PC-9 (cell line): ENCODE data around the gene IFI44L. TPM values are rescaled to one million over a fixed set of nuclear protein-coding genes. Genes with fewer than 3 reads are reported as not detected.

Source experiments
- BruUV-seq: library from RNA; stranded (reverse); fragments of 400-500 nt; replicated peaks from 2 replicates; lab custom pipeline; 2021; lab: Mats Ljungman, UMichigan
- CTCF ChIA-PET: fragments of 300-600 bp; sonication (Branson Sonifier 250); formaldehyde crosslinking; loops from one replicate; lab custom pipeline; 2022; ENCODE audit warnings: antibody characterized with exemption; lab: Charles Lee
- POLR2A ChIA-PET: fragments of 300-600 bp; sonication (Branson Sonifier 250); formaldehyde crosslinking; loops from one replicate; lab custom pipeline; 2022; ENCODE audit warnings: antibody characterized with exemption; ENCODE audit not compliant: unreplicated experiment; lab: Charles Lee
- DNase-seq, 2 experiments: peaks; one replicate each; pipeline versions ENCODE4 v3.0.0 to v3.0.0-alpha.2; 2015 to 2022; ENCODE audit warnings: mixed read lengths in 1 of 2
- H2AFZ ChIP-seq: fragments of 200-600 bp; sonication (generic); 2 replicates; pipeline ENCODE4 v1.8.1; 2017; ENCODE audit warnings: antibody characterized with exemption
- H3F3A ChIP-seq: fragments of 200-600 bp; sonication (generic); 2 replicates; pipeline ENCODE4 v1.8.1; 2017; ENCODE audit warnings: antibody characterized with exemption, mild to moderate bottlenecking, low read depth; ENCODE audit not compliant: insufficient read depth
- H3K27ac ChIP-seq: fragments of 200-600 bp; sonication (generic); 2 replicates; pipeline ENCODE4 v1.6.1; 2016; ENCODE audit warnings: mixed run types
- H3K27me3 ChIP-seq: fragments of 200-600 bp; sonication (generic); 2 replicates; pipeline ENCODE4 v1.6.1; 2016; ENCODE audit warnings: low read depth, mixed run types; ENCODE audit not compliant: insufficient read depth
- H3K36me3 ChIP-seq: fragments of 200-600 bp; sonication (generic); 2 replicates; pipeline ENCODE4 v1.6.1; 2016; ENCODE audit warnings: low read depth, mixed run types
- H3K4me1 ChIP-seq: fragments of 200-600 bp; sonication (generic); replicated peaks from 2 replicates; pipeline ENCODE4 v1.6.1; 2016; ENCODE audit warnings: mixed run types; ENCODE audit not compliant: insufficient read depth
- H3K4me2 ChIP-seq: fragments of 200-600 bp; sonication (generic); 2 replicates; pipeline ENCODE4 v1.6.1; 2017; ENCODE audit warnings: mixed run types
- H3K4me3 ChIP-seq: fragments of 200-600 bp; sonication (generic); 2 replicates; pipeline ENCODE4 v1.6.1; 2016; ENCODE audit warnings: mixed run types
- H3K79me2 ChIP-seq: fragments of 200-600 bp; sonication (generic); 2 replicates; pipeline ENCODE4 v1.6.1; 2017; ENCODE audit warnings: low read depth, mixed run types
- H3K9me2 ChIP-seq: fragments of 200-600 bp; sonication (generic); 2 replicates; pipeline ENCODE4 v1.8.1; 2017; ENCODE audit warnings: mild to moderate bottlenecking; ENCODE audit not compliant: insufficient read depth
- H3K9me3 ChIP-seq: fragments of 200-600 bp; sonication (generic); 2 replicates; pipeline ENCODE4 v1.8.1; 2016; ENCODE audit warnings: low read depth; ENCODE audit not compliant: insufficient read depth
- H4K20me1 ChIP-seq: fragments of 200-600 bp; sonication (generic); 2 replicates; pipeline ENCODE4 v1.8.1; 2017; ENCODE audit not compliant: insufficient read depth
- CTCF ChIP-seq: fragments of 200-600 bp; sonication (generic); conservative IDR thresholded peaks from 2 replicates; pipeline ENCODE4 v1.6.1; 2017; ENCODE audit warnings: mixed run types, antibody characterized with exemption, mild to moderate bottlenecking, moderate library complexity
- EZH2 ChIP-seq: fragments of 200-600 bp; sonication (generic); IDR thresholded peaks from 2 replicates; pipeline ENCODE4 v1.8.0; 2017; ENCODE audit warnings: antibody characterized with exemption, low read depth
- intact Hi-C: fragments of 100-400 bp; cut with micrococcal nuclease; formaldehyde crosslinking; loops from one replicate; pipeline ENCODE4 v1.10.0; 2022; ENCODE audit not compliant: unreplicated experiment
- total RNA-seq: library from RNA; stranded (reverse); gene quantifications from 2 replicates; pipeline ENCODE4 v1.2.3, GENCODE V29; 2021

The IFI44L gene
- total RNA-seq, 1 experiment from 2014 or later: 0.70 TPM

DNA sequence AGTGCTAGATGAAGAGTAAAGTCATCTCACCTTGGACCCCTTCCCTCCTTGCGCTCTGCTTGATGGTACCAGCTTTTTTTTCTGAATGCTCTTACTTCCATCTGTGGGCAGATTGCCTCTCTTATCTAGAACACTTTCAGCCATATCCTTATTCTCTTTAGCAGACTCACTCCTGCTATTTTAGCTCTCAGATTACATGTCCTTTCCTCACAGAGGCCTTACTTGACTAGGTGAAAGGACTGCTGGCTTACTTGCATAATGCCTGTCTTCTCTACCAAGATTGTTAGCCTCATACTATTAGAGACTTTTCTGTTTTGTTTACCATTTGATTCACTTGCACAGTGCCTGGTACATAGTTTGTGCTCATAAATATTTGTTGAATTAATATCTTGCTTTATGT is 38.7 kb downstream of the IFI44L start:
- Histone ChIP-seq H3K79me2 (no peaks in the 10 kb centered on the region), H3K9me3 (no peaks in the 10 kb centered on the region), H3K27ac (no peak overlapping the region), H3K27me3 (no peaks in the 10 kb centered on the region), H3K36me3 (no peaks in the 10 kb centered on the region), H2AFZ (0 out of 2 replicates have a peak overlapping the region, but pooled peaks have one; percentile 2), H3K4me3 (no peak overlapping the region), H3K9me2 (no peaks in the 10 kb centered on the region), H3K4me2 (no peak overlapping the region), H3F3A (no peaks in the 10 kb centered on the region), H3K4me1 (no peaks in the 10 kb centered on the region; the same call in 1 of the 2 replicates), H4K20me1 (no peaks in the 10 kb centered on the region)
- BruUV-seq: no TSS peak
- no peak for DNase-seq
- TF ChIP-seq EZH2 (no peak), CTCF (no peak)
- ChIA-PET CTCF (no interaction called here), POLR2A (no interaction called here)
- intact Hi-C loops: no loop called here

DNA sequence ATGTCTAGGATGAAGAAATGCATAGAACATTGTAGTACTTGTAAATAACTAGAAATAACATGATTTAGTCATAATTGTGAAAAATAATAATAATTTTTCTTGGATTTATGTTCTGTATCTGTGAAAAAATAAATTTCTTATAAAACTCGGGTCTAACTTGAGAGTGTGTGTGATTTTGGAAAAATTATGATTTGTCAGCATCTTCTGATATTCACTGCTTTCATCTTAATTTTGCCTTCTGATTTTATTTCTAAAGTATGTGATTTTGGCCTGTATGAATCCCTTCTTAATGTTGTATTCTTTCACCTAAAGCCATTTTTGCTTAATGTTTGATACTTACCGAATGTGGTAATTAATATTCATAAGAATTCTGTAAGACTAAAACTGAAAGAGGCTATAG is 43.7 kb downstream of the IFI44L start:
- no peak for DNase-seq
- Histone ChIP-seq H3K9me3 (no peaks in the 10 kb centered on the region), H3K9me2 (no peaks in the 10 kb centered on the region), H3K4me2 (no peak overlapping the region), H3K36me3 (no peaks in the 10 kb centered on the region), H3F3A (no peaks in the 10 kb centered on the region), H3K27me3 (no peaks in the 10 kb centered on the region), H3K27ac (no peak overlapping the region), H4K20me1 (no peaks in the 10 kb centered on the region), H3K4me1 (no peaks in the 10 kb centered on the region; the same call in 1 of the 2 replicates), H3K4me3 (no peak overlapping the region), H3K79me2 (no peaks in the 10 kb centered on the region), H2AFZ (0 out of 2 replicates have a peak overlapping the region, but pooled peaks have one; percentile 0)
- BruUV-seq: no TSS peak
- ChIA-PET CTCF (no interaction called here), POLR2A (no interaction called here)
- intact Hi-C loops: no loop called here
- no peak for TF ChIP-seq CTCF
- TF ChIP-seq EZH2: no peak

- H3F3A ChIP-seq: no peaks in the 10 kb centered on the region
- no peaks in the 10 kb centered on the region for H3K27me3 ChIP-seq
- H3K4me2 ChIP-seq: no peak overlapping the region
- CTCF ChIA-PET: no interaction called here
- no peaks in the 10 kb centered on the region for H3K9me2 ChIP-seq
- no peaks in the 10 kb centered on the region for H3K79me2 ChIP-seq
- H3K4me3 ChIP-seq: no peak overlapping the region
- intact Hi-C loops: no loop called here
- H3K4me1 ChIP-seq: no peaks in the 10 kb centered on the region
- H4K20me1 ChIP-seq: no peaks in the 10 kb centered on the region
- no peak overlapping the region for H2AFZ ChIP-seq
- H3K36me3 ChIP-seq: no peaks in the 10 kb centered on the region
- TF ChIP-seq EZH2: no peak
- no peak for TF ChIP-seq CTCF
- BruUV-seq: no TSS peak
- no peak for DNase-seq
- no peaks in the 10 kb centered on the region for H3K9me3 ChIP-seq
- POLR2A ChIA-PET: no interaction called here
- H3K27ac ChIP-seq: no peak overlapping the region
Observed at GRCh38 chr1:78664763-78665162, 44.5 kb downstream of the IFI44L start.
